Measurements from ENCODE around the gene ALDOB. TPM values are rescaled to one million over a fixed set of nuclear protein-coding genes. Genes with fewer than 3 reads are reported as not detected.

The ALDOB gene
- total and polyA plus RNA-seq, 2 of the 8 experiments (the other 6 are each of a cell fraction or from before 2014, with no cell fraction given): not detected

DNA sequence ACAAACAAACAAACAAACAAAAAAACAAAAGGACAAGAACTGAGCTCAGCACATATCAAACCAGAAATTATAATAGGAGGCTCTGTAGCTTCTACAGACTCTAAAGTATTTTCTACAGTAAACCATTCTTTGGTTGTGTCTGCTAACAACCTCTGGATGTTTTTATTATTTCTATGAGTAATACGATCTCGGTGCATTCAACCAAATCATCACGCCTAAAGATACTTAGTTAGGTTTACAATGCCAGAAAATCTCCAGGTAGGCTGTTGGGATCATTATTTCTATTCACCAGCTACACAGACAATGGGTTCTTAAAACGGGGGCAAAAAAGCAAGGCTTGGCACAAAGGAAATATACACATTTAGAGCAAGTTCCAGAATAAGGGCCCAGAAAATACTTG, 41.6 kb upstream of the ALDOB start:
- DNase-seq (ENCODE audit: low read depth in 1 of 2, low spot score in 2 of 2) (no peak), FAIRE-seq (no peak)
- no peaks in the 10 kb centered on the region for H4K20me1 ChIP-seq (replicated peaks in 1 of 2; ENCODE audit: control insufficient read depth in 1 of 2, insufficient read depth in 2 of 2, low read length in 2 of 2)
- H2BK120ac ChIP-seq (replicated peaks; ENCODE audit: low read depth, low read length): no peak overlapping the region
- ChIA-PET CTCF (ENCODE audit: partially characterized antibody) (interaction anchor here (1.0 to 12.5 kb wide), 6 partner anchors 9 to 90 kb away, joined by 4 to 122 read pairs (median 10); a partner anchor contains a TSS), POLR2A (ENCODE audit: partially characterized antibody) (interaction anchor here (0.8 to 3.8 kb wide), 3 partner anchors 9 to 14 kb away, joined by 3 to 13 read pairs (median 7); a partner anchor contains a TSS)
- H3K4ac ChIP-seq (replicated peaks; ENCODE audit: insufficient read length, low read depth, low read length): no peak overlapping the region
- H3K27ac ChIP-seq (ENCODE audit: low read depth, low read length): no peak overlapping the region
- peaks cover 2% of the 10 kb centered on the region for H3K79me1 ChIP-seq (ENCODE audit: low read depth, low read length)
- WGBS, 2 experiments (ENCODE audit: extremely low coverage in 1 of 2, insufficient coverage in 1 of 2, insufficient read length in 1 of 2, insufficient replicate concordance in 2 of 2, low coverage in 1 of 2, low lambda C conversion rate in 2 of 2, missing lambda C conversion rate in 1 of 2): 79% methylated on average over 4 of the region's 4 CpGs; no CpG with 5 or more reads in 1 of the 2 experiments
- H3K23ac ChIP-seq (ENCODE audit: insufficient read length): no peak overlapping the region
- no peaks in the 10 kb centered on the region for H3K23me2 ChIP-seq (ENCODE audit: low read depth, low read length)
- H3K18ac ChIP-seq (ENCODE audit: extremely low read depth, low read length): no peak overlapping the region
- H2BK15ac ChIP-seq (ENCODE audit: low read length): no peak overlapping the region
- H2AFZ ChIP-seq (ENCODE audit: low read length): no peak overlapping the region
- H3K9me3 ChIP-seq (ENCODE audit: insufficient read depth in 2 of 2, low read depth in 1 of 2, low read length in 1 of 2): no peaks in the 10 kb centered on the region
- H3K27me3 ChIP-seq (replicated peaks in 1 of 4; ENCODE audit: control insufficient read depth in 3 of 4, extremely low read depth in 1 of 4, insufficient read depth in 3 of 4, low read length in 3 of 4): no peaks in the 10 kb centered on the region
- peaks cover 7 to 25% (median 17%) of the 10 kb centered on the region in 4 experiments for H3K36me3 ChIP-seq (ENCODE audit: control insufficient read depth in 2 of 4, insufficient read depth in 4 of 4, low read length in 3 of 4)
- peaks cover 0 to 4% (median 1%) of the 10 kb centered on the region in 4 experiments; a peak in 2 of 7 replicates for H3K4me1 ChIP-seq (replicated peaks in 1 of 4; ENCODE audit: control insufficient read depth in 3 of 4, insufficient read depth in 4 of 4, low read length in 3 of 4)
- no peak overlapping the region for H2AK5ac ChIP-seq (ENCODE audit: low read depth, low read length)
- no peak overlapping the region for H3K9ac ChIP-seq (replicated peaks in 1 of 4; ENCODE audit: extremely low read depth in 1 of 4, low read depth in 3 of 4, low read length in 3 of 4)
- H3K79me2 ChIP-seq (ENCODE audit: control insufficient read depth in 1 of 2, insufficient read depth in 2 of 2, low read length in 2 of 2): peaks cover 0 to 18% of the 10 kb centered on the region in 2 experiments; a peak in 3 of 4 replicates
- H4K91ac ChIP-seq (replicated peaks; ENCODE audit: insufficient read length, low read length): no peak overlapping the region
- H2BK12ac ChIP-seq (ENCODE audit: low read depth, low read length): no peak overlapping the region
- no peak overlapping the region for H2BK20ac ChIP-seq (ENCODE audit: low read length)
- H3K4me2 ChIP-seq (ENCODE audit: insufficient read depth in 1 of 2, low read depth in 2 of 2, low read length in 2 of 2): no peak overlapping the region
- H3K4me3 ChIP-seq (ENCODE audit: extremely low read depth in 1 of 4, insufficient read depth in 2 of 4, low read depth in 3 of 4, low read length in 4 of 4): no peak overlapping the region
- no peak overlapping the region for H4K5ac ChIP-seq (ENCODE audit: insufficient read length, low read depth, low read length)
- no peak overlapping the region for H4K8ac ChIP-seq (ENCODE audit: extremely low read depth, insufficient read depth, low read length)
- H3K56ac ChIP-seq (replicated peaks; ENCODE audit: insufficient read length, low read depth, low read length): no peak overlapping the region
- H3K14ac ChIP-seq (ENCODE audit: insufficient read length): no peak overlapping the region
- H2BK5ac ChIP-seq (ENCODE audit: low read depth, low read length): no peak overlapping the region
- TF ChIP-seq MAFK (IDR thresholded peaks at IDR 0.05; ENCODE audit: low read depth, low read length): no peak
- TF ChIP-seq POLR2A (IDR thresholded peaks at IDR 0.05; ENCODE audit: control extremely low read depth in 1 of 2, low read depth in 2 of 2, low read length in 2 of 2): no peak
- TF ChIP-seq ZNF274 (IDR thresholded peaks at IDR 0.05; ENCODE audit: borderline replicate concordance, extremely low read depth, low read length): no peak
